ENCODE data around the gene IL32. TPM values are rescaled to one million over a fixed set of nuclear protein-coding genes. Genes with fewer than 3 reads are reported as not detected.

The IL32 gene
- total RNA-seq, 2 experiments from 2014 or later = 378 to 383 TPM

- TF ChIP-seq, protein P1, sequence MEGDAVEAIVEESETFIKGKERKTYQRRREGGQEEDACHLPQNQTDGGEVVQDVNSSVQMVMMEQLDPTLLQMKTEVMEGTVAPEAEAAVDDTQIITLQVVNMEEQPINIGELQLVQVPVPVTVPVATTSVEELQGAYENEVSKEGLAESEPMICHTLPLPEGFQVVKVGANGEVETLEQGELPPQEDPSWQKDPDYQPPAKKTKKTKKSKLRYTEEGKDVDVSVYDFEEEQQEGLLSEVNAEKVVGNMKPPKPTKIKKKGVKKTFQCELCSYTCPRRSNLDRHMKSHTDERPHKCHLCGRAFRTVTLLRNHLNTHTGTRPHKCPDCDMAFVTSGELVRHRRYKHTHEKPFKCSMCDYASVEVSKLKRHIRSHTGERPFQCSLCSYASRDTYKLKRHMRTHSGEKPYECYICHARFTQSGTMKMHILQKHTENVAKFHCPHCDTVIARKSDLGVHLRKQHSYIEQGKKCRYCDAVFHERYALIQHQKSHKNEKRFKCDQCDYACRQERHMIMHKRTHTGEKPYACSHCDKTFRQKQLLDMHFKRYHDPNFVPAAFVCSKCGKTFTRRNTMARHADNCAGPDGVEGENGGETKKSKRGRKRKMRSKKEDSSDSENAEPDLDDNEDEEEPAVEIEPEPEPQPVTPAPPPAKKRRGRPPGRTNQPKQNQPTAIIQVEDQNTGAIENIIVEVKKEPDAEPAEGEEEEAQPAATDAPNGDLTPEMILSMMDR (IDR thresholded peaks at IDR 0.05) = no peak
- Mint-ChIP-seq H3K4me3 (peak overlapping the region; percentile 93), H3K36me3 (ENCODE audit: low read depth) (no peaks in the 10 kb centered on the region), H3K27ac (peak overlapping the region; percentile 74), H3K27me3 (no peaks in the 10 kb centered on the region), H3K9me3 (no peaks in the 10 kb centered on the region), H3K4me1 (ENCODE audit: low read depth) (peaks cover 72% of the 10 kb centered on the region)
- ChIA-PET POLR2A (interaction anchor here (0.7 to 9.3 kb wide), 13 partner anchors 11 to 61 kb away, joined by 3 to 91 read pairs (median 3); partner anchors contain the start of genes IL32, ZNF205 and ZNF213), CTCF (interaction anchor here (0.6 to 3.5 kb wide), 5 partner anchors 24 to 57 kb away, joined by 3 to 22 read pairs (median 3); no protein-coding TSS in a partner anchor)
- peak in 6 of 14 experiments; percentile 25 to 64 (median 49) for DNase-seq
- Histone ChIP-seq H3K36me3 (ENCODE audit: insufficient read depth, low read length) (no peaks in the 10 kb centered on the region), H3K9me3 (ENCODE audit: control insufficient read depth in 1 of 2, insufficient read depth in 1 of 2, low read length in 2 of 2) (no peaks in the 10 kb centered on the region), H3K4me1 (ENCODE audit: insufficient read depth, low read length) (peaks cover 46% of the 10 kb centered on the region), H3K27me3 (ENCODE audit: control insufficient read depth in 1 of 2, insufficient read depth in 2 of 2, low read length in 2 of 2) (no peaks in the 10 kb centered on the region), H3K4me3 (ENCODE audit: low read length) (peak overlapping the region; percentile 40), H3K27ac (ENCODE audit: low read depth in 1 of 2, low read length in 2 of 2) (peak overlapping the region; percentile 13 to 68)
- intact Hi-C loops (cut with DNase I, micrococcal nuclease) = loop anchor here in 1 of 2 experiments (2.0 kb wide), 2 partner anchors 33 to 43 kb away; partner anchors contain the start of gene ZNF213
- no peak for ATAC-seq (ENCODE audit: poor library complexity)
These were observed 36.5 kb downstream of the IL32 start for GRCh38 chr16:3101841-3102470.

DNA sequence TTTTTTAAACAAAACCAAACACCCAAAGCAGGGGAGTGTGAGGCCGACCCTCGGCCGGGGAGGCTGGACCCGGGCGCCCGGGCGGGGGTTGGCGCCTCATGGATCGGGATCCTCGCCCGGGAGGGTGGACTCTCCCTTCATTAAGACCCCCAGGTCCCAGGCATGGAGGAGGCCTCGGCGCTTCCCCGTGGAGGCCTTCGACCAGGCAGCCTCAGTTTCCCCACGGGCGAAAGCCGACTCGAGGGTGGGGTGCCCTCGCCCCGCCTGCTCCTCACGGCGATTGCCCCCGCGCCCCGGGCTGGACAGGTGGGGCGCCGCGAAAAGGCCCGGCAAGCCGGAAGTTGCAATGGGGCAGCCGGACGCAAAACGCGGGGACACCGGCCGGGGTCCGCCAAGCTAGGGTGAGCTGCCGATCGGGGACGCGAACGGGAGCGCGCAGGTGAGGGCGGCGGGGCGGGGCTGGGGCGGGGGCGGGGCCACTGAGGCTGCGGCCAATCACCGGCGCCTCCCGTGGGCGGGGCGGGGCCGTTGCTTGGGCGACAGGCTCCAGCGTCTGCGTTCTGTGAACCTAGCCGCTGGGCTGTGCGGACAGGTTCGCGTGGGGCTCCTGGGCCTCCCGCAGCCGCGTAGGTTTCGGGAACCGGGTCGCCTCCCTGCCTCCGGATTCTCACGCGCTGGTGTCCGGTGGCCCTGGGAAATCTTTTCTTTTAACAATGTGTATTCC is 40.9 kb downstream of the IL32 start:
- peak overlapping the region; percentile 93 for H3K4me3 Mint-ChIP-seq
- ChIA-PET CTCF (interaction anchor here (1.0 to 3.5 kb wide), 2 partner anchors 23 to 47 kb away, joined by 3 to 28 read pairs; no protein-coding TSS in a partner anchor), POLR2A (interaction anchor here (0.6 to 2.5 kb wide), 10 partner anchors 17 to 102 kb away, joined by 3 to 16 read pairs (median 4); partner anchors contain the start of genes TNFRSF12A and ZNF213)
- H3K9me3 Mint-ChIP-seq = no peaks in the 10 kb centered on the region
- peak overlapping the region; percentile 76 for H3K27ac Mint-ChIP-seq
- Histone ChIP-seq H3K9me3 (ENCODE audit: control insufficient read depth in 1 of 2, insufficient read depth in 1 of 2, low read length in 2 of 2) (no peaks in the 10 kb centered on the region), H3K4me1 (ENCODE audit: insufficient read depth, low read length) (peaks cover 27% of the 10 kb centered on the region), H3K27ac (ENCODE audit: low read depth in 1 of 2, low read length in 2 of 2) (peak overlapping the region; percentile 83 to 85), H3K36me3 (ENCODE audit: insufficient read depth, low read length) (no peaks in the 10 kb centered on the region), H3K4me3 (ENCODE audit: low read length) (peak overlapping the region; percentile 82), H3K27me3 (ENCODE audit: control insufficient read depth in 1 of 2, insufficient read depth in 2 of 2, low read length in 2 of 2) (no peaks in the 10 kb centered on the region)
- TF ChIP-seq, protein P1 (IDR thresholded peaks at IDR 0.05) = no peak
- peaks cover 42% of the 10 kb centered on the region for H3K4me1 Mint-ChIP-seq (ENCODE audit: low read depth)
- intact Hi-C loops (cut with DNase I, micrococcal nuclease) = loop anchor here in 1 of 2 experiments (1.0 kb wide), 1 partner anchor 18 kb away; no protein-coding TSS in a partner anchor
- H3K36me3 Mint-ChIP-seq (ENCODE audit: low read depth) = no peaks in the 10 kb centered on the region
- DNase-seq (peak; percentile 79 to 95 (median 87)), ATAC-seq (ENCODE audit: poor library complexity) (peak; percentile 85)
- H3K27me3 Mint-ChIP-seq = no peaks in the 10 kb centered on the region

DNA sequence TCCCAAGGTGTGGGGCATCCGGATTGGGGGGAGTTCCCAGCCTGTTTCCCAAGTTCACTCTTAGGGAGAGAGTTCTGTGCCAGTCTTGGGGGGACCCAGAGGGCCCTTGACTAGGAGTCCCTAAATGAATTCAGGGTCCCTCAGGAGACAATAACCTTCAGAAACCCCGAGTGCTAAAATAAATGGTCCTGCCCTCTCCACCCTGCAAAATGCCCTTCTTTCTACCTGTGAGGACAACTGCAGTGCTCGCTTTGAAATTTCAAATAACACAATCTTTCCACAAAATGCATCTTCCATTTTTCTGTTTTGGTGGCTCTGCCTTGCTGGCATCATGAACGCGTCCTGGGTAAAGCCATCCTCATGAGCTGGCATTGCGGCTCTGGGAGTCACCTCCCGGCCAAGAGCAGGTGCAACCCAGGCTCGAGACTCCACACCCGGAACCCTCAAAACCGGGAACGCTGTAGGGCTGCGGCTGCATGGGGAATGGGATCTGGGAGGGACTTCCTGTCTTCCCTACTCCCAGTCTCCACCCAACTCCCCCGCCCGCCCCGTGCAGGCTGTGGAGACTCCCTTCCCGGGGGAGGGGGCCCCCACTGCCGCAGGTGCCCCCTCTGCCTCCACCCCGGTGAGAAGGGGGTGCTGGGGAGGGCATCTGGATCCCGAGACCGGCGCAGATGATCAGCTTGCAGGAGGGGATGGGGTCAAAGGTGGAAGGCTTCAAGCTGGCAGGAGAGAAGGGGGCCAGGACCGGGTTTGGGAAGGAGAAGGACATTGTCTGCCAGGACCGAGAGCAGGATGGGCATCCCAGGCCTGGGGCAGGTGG is 46.8 kb downstream of the IL32 start, which contains the start of gene ZNF205:
TSS of gene ZNF205 (plus strand) at position 529 of the 823 bp plus-strand sequence. CDS start 845 bp downstream, outside the sequence.
- Histone ChIP-seq H3K27me3 (ENCODE audit: control insufficient read depth in 1 of 2, insufficient read depth in 2 of 2, low read length in 2 of 2) (no peaks in the 10 kb centered on the region), H3K9me3 (ENCODE audit: control insufficient read depth in 1 of 2, insufficient read depth in 1 of 2, low read length in 2 of 2) (no peaks in the 10 kb centered on the region), H3K27ac (ENCODE audit: low read depth in 1 of 2, low read length in 2 of 2) (no peak within 1 kb of the TSS), H3K4me3 (ENCODE audit: low read length) (no peak within 1 kb of the TSS), H3K4me1 (ENCODE audit: insufficient read depth, low read length) (peaks cover 3% of the 10 kb centered on the region), H3K36me3 (ENCODE audit: insufficient read depth, low read length) (no peaks in the 10 kb centered on the region)
- peaks cover 4% of the 10 kb centered on the region for H3K36me3 Mint-ChIP-seq (ENCODE audit: low read depth)
- no peak within 1 kb of the TSS for H3K27ac Mint-ChIP-seq
- ChIA-PET CTCF (interaction anchor here (1.3 kb wide), 1 partner anchor 17 kb away, joined by 3 read pairs; no protein-coding TSS in a partner anchor), POLR2A (interaction anchor here (1.3 to 2.3 kb wide), 2 partner anchors 10 to 54 kb away, joined by 3 to 8 read pairs; no protein-coding TSS in a partner anchor)
- DNase-seq = no peak
- no peaks in the 10 kb centered on the region for H3K27me3 Mint-ChIP-seq
- no peak within 1 kb of the TSS for H3K4me3 Mint-ChIP-seq
- intact Hi-C loops (cut with DNase I, micrococcal nuclease) = no loop called here
- no peaks in the 10 kb centered on the region for H3K9me3 Mint-ChIP-seq
- peaks cover 2% of the 10 kb centered on the region for H3K4me1 Mint-ChIP-seq (ENCODE audit: low read depth)
- no peak for ATAC-seq (ENCODE audit: poor library complexity)
- TF ChIP-seq, protein P1 (IDR thresholded peaks at IDR 0.05) = no peak
